Measurements from ENCODE around the gene EGLN2. TPM values are rescaled to one million over a fixed set of nuclear protein-coding genes. Genes with fewer than 3 reads are reported as not detected.

Gene EGLN2
- total and polyA plus RNA-seq, 9 of the 15 experiments (the other 6 are each of a cell fraction or from before 2014, with no cell fraction given): 9.6 to 114 (median 71.0) TPM

- TF ChIP-seq CTCF (IDR thresholded peaks at IDR 0.05 in 2 of 3, conservative IDR thresholded peaks at IDR 0.05 in 1 of 3; ENCODE audit: insufficient read depth in 2 of 3, low read depth in 1 of 3, low read length in 3 of 3) (peak; percentile 33 to 57 (median 55); a peak in 5 of 6 replicates), XRCC5 (IDR thresholded peaks at IDR 0.05; ENCODE audit: low read depth, low read length) (peak; percentile 41; the same call in 1 of the 2 replicates), UBTF (IDR thresholded peaks at IDR 0.05; ENCODE audit: borderline replicate concordance in 1 of 2, low read depth in 2 of 2, low read length in 2 of 2) (peak in 1 of 2 experiments; percentile 73; a peak in 1 of 4 replicates), GTF3C2 (IDR thresholded peaks at IDR 0.05; ENCODE audit: borderline replicate concordance, extremely low read depth, insufficient read length) (no peak), SRSF9 (IDR thresholded peaks at IDR 0.05; ENCODE audit: borderline replicate concordance, low read depth, low read length) (no peak), ZBTB8A (IDR thresholded peaks at IDR 0.05; ENCODE audit: partially characterized antibody) (no peak), YY1 (IDR thresholded peaks at IDR 0.05; ENCODE audit: borderline replicate concordance in 1 of 3, control insufficient read depth in 1 of 3, extremely low read depth in 1 of 3, insufficient read depth in 3 of 3, insufficient read length in 1 of 3, insufficient replicate concordance in 2 of 3, low read depth in 1 of 3, low read length in 2 of 3) (peak in 1 of 3 experiments; percentile 56), ZNF124 (CRISPR knock-in tag; IDR thresholded peaks at IDR 0.05) (no peak), ZNF79 (CRISPR knock-in tag; IDR thresholded peaks at IDR 0.05; ENCODE audit: low read depth) (peak; percentile 33; the same call in 1 of the 2 replicates), RBM39 (optimal IDR thresholded peaks at IDR 0.05; ENCODE audit: low read depth, low read length) (no peak), IRF1 (CRISPR knock-in tag; IDR thresholded peaks at IDR 0.05; ENCODE audit: borderline replicate concordance) (no peak), TCFL5 (CRISPR knock-in tag; conservative IDR thresholded peaks at IDR 0.05) (no peak), EP400 (IDR thresholded peaks at IDR 0.05) (peak; percentile 71), ZFP91 (CRISPR knock-in tag; IDR thresholded peaks at IDR 0.05) (no peak), ZNF23 (CRISPR knock-in tag; IDR thresholded peaks at IDR 0.05) (no peak)
Observed at GRCh38 chr19:40797963-40798682, 868 bp upstream of the EGLN2 start (continued).

All from K562 (cell line).